ENCODE measurements around the gene POT1. TPM values are rescaled to one million over a fixed set of nuclear protein-coding genes. Genes with fewer than 3 reads are reported as not detected.

Gene POT1
- total RNA-seq, 4 donors from 2014 or later, result 3.9 to 79.2 (median 12.1) TPM

- Histone ChIP-seq H3K4me3 (no peak overlapping the region), H3K36me3 (no peaks in the 10 kb centered on the region), H3K27ac (no peak overlapping the region), H3K4me1 (no peaks in the 10 kb centered on the region), H3K9me3 (no peaks in the 10 kb centered on the region), H3K27me3 (no peaks in the 10 kb centered on the region)
- no peak for DNase-seq
- TF ChIP-seq CTCF (IDR thresholded peaks at IDR 0.05), result no peak
- TF ChIP-seq POLR2A (IDR thresholded peaks at IDR 0.05), result no peak
Observed at GRCh38 chr7:124773938-124774337, 155.7 kb downstream of the POT1 start.

GRCh38 chr7:124773339-124773738 lies 156.3 kb downstream of the POT1 start:
- no peak for DNase-seq
- Histone ChIP-seq H3K4me1 (no peaks in the 10 kb centered on the region), H3K27ac (no peak overlapping the region), H3K36me3 (no peaks in the 10 kb centered on the region), H3K27me3 (no peaks in the 10 kb centered on the region), H3K9me3 (no peaks in the 10 kb centered on the region), H3K4me3 (no peak overlapping the region)
- TF ChIP-seq POLR2A (IDR thresholded peaks at IDR 0.05), result no peak
- TF ChIP-seq CTCF (IDR thresholded peaks at IDR 0.05), result no peak

Other genes starting within 250 kb of the POT1 start
- 1 to 10 TPM in 1 of 4 donors, under 1 TPM in 1, not detected in 2; 0.53 to 1.1 TPM for gene GPR37, start 164.0 kb downstream of the POT1 start, total RNA-seq

All from Peyer's patch (tissue), 4 donors.